Inferior parietal cortex (tissue), 1 donor: ENCODE data around the gene TMEM179.

Experiments
- DNase-seq: peaks from one replicate; pipeline ENCODE4 v3.0.0-alpha.2; 2016; ENCODE audit errors: extremely low spot score

TMEM179 gene

DNA sequence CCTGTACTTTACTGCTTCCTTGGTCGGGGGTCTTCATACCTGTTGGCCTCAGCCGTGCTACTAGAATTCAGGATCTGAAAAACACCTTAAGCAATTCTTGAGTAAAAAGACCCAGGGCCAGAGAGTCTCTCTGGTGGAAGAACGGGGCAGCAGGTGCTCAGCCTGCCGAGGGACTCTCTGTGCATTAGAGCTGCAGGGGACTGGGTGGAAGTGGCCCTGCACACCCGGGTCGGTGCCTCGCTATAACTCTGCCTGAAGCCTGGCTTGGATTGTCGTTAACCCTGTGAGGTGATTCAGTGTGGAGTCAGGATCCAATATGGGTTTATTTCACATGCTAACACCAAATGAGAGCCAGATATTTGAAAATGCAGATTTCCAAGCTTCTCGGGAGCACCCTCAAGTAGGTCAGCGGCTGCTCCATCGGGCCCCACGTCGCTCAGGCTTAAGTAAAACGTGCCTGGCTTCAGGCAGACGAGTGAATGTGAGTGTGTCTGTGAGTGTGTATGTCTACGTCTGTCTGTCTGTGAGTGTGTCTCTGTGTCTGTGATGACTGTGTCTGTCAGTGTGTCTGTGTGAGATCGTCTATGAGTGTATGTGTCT lies 60.1 kb downstream of the TMEM179 start:
- DNase-seq: no peak

DNA sequence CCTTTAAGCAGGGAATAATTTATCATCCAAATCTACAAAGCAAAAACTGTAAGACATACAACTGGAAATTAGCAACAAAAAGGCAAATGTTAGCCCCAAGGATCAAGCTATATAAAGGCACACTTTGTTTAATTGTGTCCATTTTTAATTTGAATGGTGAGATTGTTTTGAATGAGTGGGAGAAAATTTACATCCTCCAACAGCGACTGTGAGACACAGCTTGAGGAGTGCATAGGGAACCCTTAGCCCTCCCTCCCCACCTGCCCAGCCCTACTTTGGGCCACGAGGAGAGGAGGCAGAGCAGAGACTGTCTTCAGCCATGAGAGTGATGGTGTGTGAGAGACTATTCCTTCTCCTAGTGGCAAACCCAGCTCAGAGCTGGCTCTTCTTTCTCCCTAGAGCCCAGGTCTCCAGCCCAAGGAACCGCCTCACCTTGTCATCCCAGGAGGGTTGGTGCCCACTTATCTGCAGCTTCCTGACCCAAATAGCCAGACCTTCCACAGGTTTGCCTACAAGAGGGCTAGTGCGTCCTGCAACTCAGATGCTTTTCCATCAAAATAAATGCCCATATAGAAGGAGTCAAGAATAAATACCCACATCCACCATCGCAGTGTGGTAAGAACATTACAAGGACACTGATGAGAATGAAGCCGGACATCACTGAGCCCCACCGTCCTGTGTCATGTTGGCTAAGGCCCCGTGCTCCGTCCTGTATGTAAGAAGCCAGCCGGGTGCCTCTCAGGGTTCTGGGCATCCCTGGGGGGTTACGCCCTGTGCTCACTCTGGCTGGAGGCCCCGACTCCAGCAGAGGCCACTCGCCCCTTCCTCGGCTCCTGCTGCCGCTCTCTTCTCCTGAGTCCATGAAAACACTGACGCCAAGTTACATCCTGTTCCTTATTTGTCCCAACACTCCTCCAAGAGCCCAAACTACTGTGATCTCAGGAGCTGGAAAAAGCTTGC lies 61.4 kb downstream of the TMEM179 start:
- no peak for DNase-seq

DNA sequence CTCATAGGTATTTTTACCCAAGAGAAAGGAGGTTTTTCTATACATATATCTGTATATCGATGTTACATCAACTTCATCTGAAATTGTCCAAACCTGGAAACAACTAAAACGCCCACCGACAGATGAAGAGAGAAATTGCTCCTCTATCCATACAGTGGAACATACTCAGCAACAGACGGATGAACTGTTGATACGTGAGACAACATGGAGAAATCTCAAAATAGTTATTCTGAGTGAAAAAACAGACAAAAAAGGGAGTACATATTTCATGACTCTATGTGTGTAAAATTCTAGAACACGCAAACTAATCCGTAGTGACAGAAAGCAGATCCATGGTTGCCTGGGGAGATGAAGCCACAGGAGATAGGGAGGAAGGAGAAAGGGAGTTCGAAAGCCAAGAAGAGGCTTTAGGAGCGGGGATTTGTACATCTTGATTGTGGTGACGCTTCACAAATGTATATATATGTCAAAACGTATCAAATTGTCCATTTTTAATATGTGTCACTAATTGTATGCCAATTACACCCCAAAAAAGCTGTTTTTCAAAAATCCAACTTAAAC lies 62.6 kb downstream of the TMEM179 start:
- no peak for DNase-seq
